GM20431 (cell line): ENCODE results near the gene MACF1.

ENCODE experiments used
- in situ Hi-C: fragments of 300-500 bp; cut with MseI, MboI; formaldehyde crosslinking; loops from one replicate; pipeline ENCODE4 v1.15.0; 2020; ENCODE audit warnings: low sequenced_read_pairs; ENCODE audit not compliant: unreplicated experiment

The MACF1 gene

GRCh38 chr1:39328586-39329121 lies 124.2 kb downstream of the MACF1 start:
- in situ Hi-C loops = no loop called here

DNA sequence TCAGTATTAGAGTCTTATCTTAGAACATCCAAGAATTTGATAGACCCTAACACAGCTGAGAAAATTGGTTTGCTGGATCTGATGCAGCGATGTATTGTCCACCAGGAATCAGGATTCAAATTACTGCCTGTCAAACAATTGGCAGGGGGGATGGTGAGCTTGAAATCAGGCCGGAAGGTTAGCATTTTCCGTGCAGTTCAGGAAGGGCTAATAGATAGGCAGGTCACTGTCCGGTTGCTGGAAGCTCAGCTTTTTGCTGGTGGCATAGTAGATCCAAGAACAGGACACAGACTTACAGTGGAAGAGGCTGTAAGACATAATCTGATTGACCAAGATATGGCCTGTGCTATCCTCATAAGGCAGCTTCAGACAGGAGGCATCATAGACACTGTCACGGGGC lies 127.2 kb downstream of the MACF1 start:
- in situ Hi-C loops = no loop called here

DNA sequence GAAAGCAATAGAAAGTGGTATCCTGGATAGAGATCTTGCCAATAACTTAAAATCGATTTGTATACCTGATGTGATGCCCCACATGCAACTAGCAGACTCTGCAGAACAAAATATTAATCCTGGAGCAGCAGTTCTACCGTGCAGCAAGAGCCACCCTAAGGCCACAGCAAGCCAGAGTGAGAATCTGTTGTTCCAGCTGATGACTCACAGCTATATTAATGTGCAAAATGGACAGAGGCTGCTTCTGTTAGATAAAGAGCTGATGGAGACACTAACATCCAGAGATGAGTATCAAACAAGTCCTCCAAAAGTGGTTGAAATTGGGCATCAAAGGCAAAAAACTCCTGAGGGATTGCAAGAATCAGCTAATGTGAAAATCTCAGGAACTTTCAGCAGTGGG lies 127.8 kb downstream of the MACF1 start:
- in situ Hi-C loops = no loop called here

GRCh38 chr1:39332828-39333227 lies 128.3 kb downstream of the MACF1 start:
- in situ Hi-C loops = no loop called here

- in situ Hi-C loops = no loop called here
Observed at GRCh38 chr1:39333296-39333695, 128.8 kb downstream of the MACF1 start.

- in situ Hi-C loops = no loop called here
Observed at GRCh38 chr1:39335216-39335615, 130.7 kb downstream of the MACF1 start.

GRCh38 chr1:39337067-39337466 lies 132.6 kb downstream of the MACF1 start:
- in situ Hi-C loops = no loop called here

DNA sequence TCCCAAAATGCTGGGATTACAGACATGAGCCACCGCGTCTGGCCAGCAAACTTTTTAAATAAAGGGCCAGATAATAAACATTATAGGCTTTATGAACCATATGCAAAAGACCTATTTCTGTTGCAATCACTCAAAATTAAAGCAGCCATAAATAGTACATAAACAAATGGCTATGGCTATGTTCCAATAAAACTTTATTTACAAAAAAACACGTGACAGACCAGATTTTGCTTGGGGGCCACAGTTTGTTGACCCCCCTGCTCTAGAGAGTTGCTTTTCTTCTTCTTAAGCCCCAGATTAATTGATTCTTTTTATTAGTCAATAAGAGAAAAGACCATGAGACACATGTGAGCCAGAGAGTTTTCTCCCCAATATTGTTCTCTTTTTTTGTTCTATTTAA lies 138.3 kb downstream of the MACF1 start:
- in situ Hi-C loops = no loop called here

- in situ Hi-C loops = no loop called here
Observed at GRCh38 chr1:39344394-39345154, 140.1 kb downstream of the MACF1 start.

DNA sequence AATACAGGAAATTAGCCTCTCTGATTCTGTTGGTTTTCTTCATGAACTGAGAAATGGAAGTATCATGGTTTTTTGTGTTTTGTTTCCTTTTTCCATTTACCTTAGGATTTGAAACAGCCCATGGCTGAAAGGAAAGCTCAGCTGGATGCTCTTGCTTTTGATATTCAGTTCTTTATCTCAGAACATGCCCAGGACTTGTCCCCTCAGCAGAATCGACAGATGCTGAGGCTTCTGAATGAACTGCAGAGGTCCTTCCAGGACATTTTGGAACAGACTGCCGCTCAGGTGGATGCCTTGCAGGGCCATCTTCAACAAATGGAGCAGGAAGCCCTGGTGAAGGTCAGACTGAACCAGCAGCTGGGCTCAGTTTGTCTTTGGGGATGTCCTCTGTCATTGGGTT lies 142.4 kb downstream of the MACF1 start:
- in situ Hi-C loops = no loop called here

GRCh38 chr1:39348278-39348677 lies 143.8 kb downstream of the MACF1 start:
- in situ Hi-C loops = no loop called here

- in situ Hi-C loops = no loop called here
Observed at GRCh38 chr1:39352881-39353280, 148.4 kb downstream of the MACF1 start.

DNA sequence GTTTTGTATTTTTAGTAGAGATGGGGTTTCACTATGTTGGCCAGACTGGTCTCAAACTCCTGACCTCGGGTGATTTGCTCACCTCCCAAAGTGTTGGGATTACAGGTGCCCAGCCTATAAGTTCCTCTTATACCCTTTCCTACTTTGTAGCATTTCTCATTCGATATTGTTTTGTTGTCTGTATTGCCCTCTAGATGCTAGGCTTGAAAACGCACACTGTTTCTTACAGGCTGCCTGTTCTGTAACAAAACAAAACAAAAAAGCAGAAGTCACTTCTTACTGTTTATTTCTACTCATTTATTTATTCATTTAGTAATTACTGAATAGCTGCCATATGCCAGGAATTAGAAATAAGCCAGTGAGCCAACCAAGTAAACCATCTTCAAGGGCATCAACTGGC lies 150.1 kb downstream of the MACF1 start:
- in situ Hi-C loops = no loop called here

GRCh38 chr1:39358491-39358890 lies 154.0 kb downstream of the MACF1 start:
- in situ Hi-C loops = no loop called here

GRCh38 chr1:39359028-39359570 lies 154.6 kb downstream of the MACF1 start:
- in situ Hi-C loops = no loop called here

- in situ Hi-C loops = no loop called here
Observed at GRCh38 chr1:39360731-39361130, 156.2 kb downstream of the MACF1 start.

- in situ Hi-C loops = no loop called here
Observed at GRCh38 chr1:39361446-39361845, 157.0 kb downstream of the MACF1 start.

DNA sequence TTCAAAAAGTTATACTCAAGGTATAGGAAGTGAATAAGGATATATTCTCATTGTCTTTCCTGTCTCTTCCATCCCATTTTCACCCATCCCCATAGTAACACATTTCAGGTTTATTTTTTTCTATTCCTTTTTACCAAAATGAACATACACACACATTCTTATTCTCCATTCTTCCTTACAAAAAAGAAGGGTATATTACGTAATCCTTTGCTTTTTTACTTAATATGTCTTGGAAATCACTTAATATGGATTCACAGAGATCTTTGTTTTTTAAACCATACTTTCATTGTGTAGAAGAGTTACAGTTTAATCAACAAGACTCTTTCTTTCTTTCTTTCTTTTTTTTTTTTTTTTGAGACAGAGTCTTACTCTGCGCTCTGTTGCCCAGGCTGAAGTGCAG lies 158.8 kb downstream of the MACF1 start:
- in situ Hi-C loops = no loop called here

DNA sequence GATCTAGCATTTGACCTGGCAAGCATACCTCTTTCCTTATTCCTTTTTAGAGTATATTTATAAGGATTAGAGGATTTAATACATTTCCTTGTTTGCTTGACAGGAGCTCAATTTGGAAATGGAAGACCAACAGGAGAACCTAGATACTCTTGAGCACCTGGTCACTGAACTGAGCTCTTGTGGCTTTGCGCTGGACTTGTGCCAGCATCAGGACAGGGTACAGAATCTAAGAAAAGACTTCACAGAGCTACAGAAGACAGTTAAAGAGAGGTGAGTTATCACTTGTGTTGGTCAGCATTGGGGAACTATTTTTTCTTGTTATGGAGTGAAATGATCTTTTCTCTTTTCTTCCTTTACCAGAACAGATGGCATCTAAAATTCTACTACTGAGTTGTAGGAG lies 163.6 kb downstream of the MACF1 start:
- in situ Hi-C loops = no loop called here

GRCh38 chr1:39369565-39369964 lies 165.1 kb downstream of the MACF1 start:
- in situ Hi-C loops = no loop called here

- in situ Hi-C loops = no loop called here
Observed at GRCh38 chr1:39370602-39371001, 166.1 kb downstream of the MACF1 start.

GRCh38 chr1:39372105-39372504 lies 167.6 kb downstream of the MACF1 start:
- in situ Hi-C loops = no loop called here
